Stimulated activated CD4-positive, alpha-beta T cell treated with anti-CD3 and anti-CD28 coated beads, TNF-alpha, amount 100 ng/mL, for 1 hour (primary cell): ENCODE results near the gene MCM10.
"Not testable (repeated sequence)": the region's sequence is repeated elsewhere in the genome, so short reads cannot be mapped to it uniquely, and the experiment has no call there.

Experiments
- DNase-seq, 3 donors: peaks; one replicate each; pipeline ENCODE4 v3.0.0-alpha.2; 2020; ENCODE audit warnings: low read depth in 3 of 3, low spot score in 1 of 3

Gene MCM10

GRCh38 chr10:13160934-13161856 lies at the start of gene MCM10:
MCM10 (plus strand) TSS chr10:13161558; CDS start chr10:13164203, 2,645 bp downstream.
- peak; percentile 91 to 92 (median 92) for DNase-seq

GRCh38 chr10:13113544-13113943 lies 47.8 kb upstream of the MCM10 start:
- no peak for DNase-seq

GRCh38 chr10:13115832-13116803 lies 45.2 kb upstream of the MCM10 start:
- DNase-seq, result no peak

- no peak for DNase-seq
These were observed 43.2 kb upstream of the MCM10 start for GRCh38 chr10:13117841-13118783.

- DNase-seq, result no peak
These were observed 42.5 kb upstream of the MCM10 start for GRCh38 chr10:13118784-13119410.

GRCh38 chr10:13120786-13121499 lies 40.4 kb upstream of the MCM10 start:
- DNase-seq, result no peak

GRCh38 chr10:13121500-13121854 lies 39.9 kb upstream of the MCM10 start:
- no peak for DNase-seq

GRCh38 chr10:13136651-13137050 lies 24.7 kb upstream of the MCM10 start:
- DNase-seq, result no peak

GRCh38 chr10:13139150-13139549 lies 22.2 kb upstream of the MCM10 start:
- no peak for DNase-seq

GRCh38 chr10:13139676-13140075 lies 21.7 kb upstream of the MCM10 start:
- DNase-seq, result no peak

- DNase-seq, result no peak
These were observed 20.6 kb upstream of the MCM10 start for GRCh38 chr10:13140627-13141190.

GRCh38 chr10:13143766-13144165 lies 17.6 kb upstream of the MCM10 start:
- no peak for DNase-seq

GRCh38 chr10:13144814-13145213 lies 16.5 kb upstream of the MCM10 start:
- DNase-seq, result no peak

GRCh38 chr10:13146379-13146778 lies 15.0 kb upstream of the MCM10 start:
- no peak for DNase-seq

GRCh38 chr10:13147161-13147560 lies 14.2 kb upstream of the MCM10 start:
- no peak for DNase-seq

- DNase-seq, result no peak
These were observed 9.1 kb upstream of the MCM10 start for GRCh38 chr10:13152296-13152695.

GRCh38 chr10:13155860-13156259 lies 5.5 kb upstream of the MCM10 start:
- DNase-seq, result not testable (repeated sequence)

GRCh38 chr10:13158401-13158800 lies 3.0 kb upstream of the MCM10 start:
- DNase-seq, result no peak

- DNase-seq, result no peak
These were observed 506 bp downstream of the MCM10 start for GRCh38 chr10:13161857-13162271.
